GM04504 (cell line): Measurements from ENCODE around the gene RPL36A.

Source experiments
- DNase-seq: peaks from one replicate; pipeline ENCODE4 v3.0.0-alpha.2; 2012; ENCODE audit warnings: low read depth

RPL36A gene

GRCh38 chrX:101390664-101391525, at the start of gene RPL36A:
RPL36A (plus strand) TSS chrX:101391011; CDS start chrX:101391044, 33 bp downstream.
- DNase-seq, result peak; percentile 63

- DNase-seq, result no peak
Measured at GRCh38 chrX:101347859-101348451, 42.9 kb upstream of the RPL36A start.

- DNase-seq, result peak; percentile 42
Measured at GRCh38 chrX:101348452-101349192, 42.2 kb upstream of the RPL36A start, which contains the start of gene TIMM8A. TIMM8A (minus strand) TSS chrX:101348742; CDS start chrX:101348664, 78 bp downstream.

GRCh38 chrX:101349193-101349562, 41.6 kb upstream of the RPL36A start:
- no peak for DNase-seq

GRCh38 chrX:101357166-101357795, 33.5 kb upstream of the RPL36A start:
- no peak for DNase-seq

- no peak for DNase-seq
Measured at GRCh38 chrX:101359966-101360365, 30.8 kb upstream of the RPL36A start.

GRCh38 chrX:101360390-101360789, 30.4 kb upstream of the RPL36A start:
- DNase-seq, result no peak

GRCh38 chrX:101362116-101362515, 28.7 kb upstream of the RPL36A start:
- no peak for DNase-seq

GRCh38 chrX:101362757-101363156, 28.1 kb upstream of the RPL36A start:
- no peak for DNase-seq

GRCh38 chrX:101365301-101365795, 25.5 kb upstream of the RPL36A start:
- DNase-seq, result no peak

GRCh38 chrX:101368800-101369199, 22.0 kb upstream of the RPL36A start:
- DNase-seq, result no peak

- no peak for DNase-seq
Measured at GRCh38 chrX:101369687-101370086, 21.1 kb upstream of the RPL36A start.

GRCh38 chrX:101370888-101371504, 19.8 kb upstream of the RPL36A start:
- no peak for DNase-seq

GRCh38 chrX:101377547-101377946, 13.3 kb upstream of the RPL36A start:
- DNase-seq, result no peak

GRCh38 chrX:101383679-101384205, 7.1 kb upstream of the RPL36A start:
- DNase-seq, result no peak

GRCh38 chrX:101385026-101385684, 5.7 kb upstream of the RPL36A start:
- no peak for DNase-seq

GRCh38 chrX:101385795-101386541, 4.8 kb upstream of the RPL36A start, which contains the start of gene BTK:
BTK (minus strand) TSS chrX:101386191; CDS start chrX:101375284, 10,907 bp downstream.
- DNase-seq, result no peak

GRCh38 chrX:101386542-101386885, 4.3 kb upstream of the RPL36A start:
- no peak for DNase-seq

GRCh38 chrX:101388604-101389003, 2.2 kb upstream of the RPL36A start:
- DNase-seq, result no peak

- no peak for DNase-seq
Measured at GRCh38 chrX:101391831-101392230, 1.0 kb downstream of the RPL36A start.
